Panc1 (cell line): ENCODE results near the gene MSH3. TPM values are rescaled to one million over a fixed set of nuclear protein-coding genes. Genes with fewer than 3 reads are reported as not detected.
"Not testable (repeated sequence)": the region's sequence is repeated elsewhere in the genome, so short reads cannot be mapped to it uniquely, and the experiment has no call there.

ENCODE experiments used
- ATAC-seq: fragments of 200-7000 bp; cut with Tn5 transposase; 2 replicates; pipeline ENCODE4 v1.9.1; 2020; ENCODE audit warnings: mild to moderate bottlenecking, moderate library complexity
- BruUV-seq: library from RNA; stranded (reverse); fragments of 400-500 nt; replicated peaks from 2 replicates; lab custom pipeline; 2021; lab: Mats Ljungman, UMichigan
- CTCF ChIA-PET: fragments of 300-600 bp; sonication (Branson Sonifier 250); formaldehyde crosslinking; loops from one replicate; lab custom pipeline; 2022; ENCODE audit warnings: antibody characterized with exemption; lab: Charles Lee
- POLR2A ChIA-PET: fragments of 300-600 bp; sonication (Branson Sonifier 250); formaldehyde crosslinking; loops from one replicate; lab custom pipeline; 2022; ENCODE audit warnings: antibody characterized with exemption; lab: Charles Lee
- DNase-seq: peaks from one replicate; pipeline ENCODE4 v3.0.0-alpha.2; 2010; ENCODE audit warnings: low read depth, low spot score
- H3K27ac ChIP-seq: 2 replicates; pipeline ENCODE4 v1.5.1; 2011; ENCODE audit warnings: mild to moderate bottlenecking, low read length, inconsistent platforms
- H3K27me3 ChIP-seq: fragments of 200-500 bp; sonication (Bioruptor generic); 2 replicates; pipeline ENCODE4 v1.6.0; 2014; ENCODE audit warnings: low read length, inconsistent platforms; ENCODE audit not compliant: control insufficient read depth, insufficient read depth
- H3K36me3 ChIP-seq: fragments of 200-500 bp; sonication (Bioruptor generic); 2 replicates; pipeline ENCODE4 v1.5.1; 2014; ENCODE audit warnings: inconsistent platforms, mild to moderate bottlenecking, low read length, moderate library complexity; ENCODE audit not compliant: control insufficient read depth, insufficient read depth
- H3K4me1 ChIP-seq: 2 replicates; pipeline ENCODE4 v1.5.1; 2011; ENCODE audit warnings: inconsistent platforms, mild to moderate bottlenecking, low read length, moderate library complexity; ENCODE audit not compliant: control insufficient read depth, insufficient read depth
- H3K4me3 ChIP-seq, 2 experiments: 2 replicates each; pipeline ENCODE4 v1.5.1; 2011 to 2012; ENCODE audit warnings: low read depth in 2 of 2, low read length in 2 of 2, mild to moderate bottlenecking in 2 of 2, inconsistent platforms in 1 of 2, moderate library complexity in 1 of 2
- H3K9me3 ChIP-seq: fragments of 200-500 bp; sonication (Bioruptor generic); 2 replicates; pipeline ENCODE4 v1.5.1; 2014; ENCODE audit warnings: low read depth, mild to moderate bottlenecking, inconsistent platforms, low read length, moderate library complexity; ENCODE audit not compliant: control insufficient read depth, insufficient read depth
- POLR2AphosphoS5 ChIP-seq: IDR thresholded peaks from 2 replicates; pipeline ENCODE4 v1.6.1; 2012; ENCODE audit warnings: mild to moderate bottlenecking, low read depth, low read length, moderate library complexity
- SIN3A ChIP-seq: IDR thresholded peaks from 2 replicates; pipeline ENCODE4 v1.6.1; 2012; ENCODE audit warnings: low read depth, mild to moderate bottlenecking, low read length, moderate library complexity, borderline replicate concordance; ENCODE audit not compliant: insufficient read depth
- TCF7L2 ChIP-seq: IDR thresholded peaks from 2 replicates; pipeline ENCODE4 v1.6.1; 2011; ENCODE audit warnings: mild to moderate bottlenecking, low read depth, low read length, inconsistent platforms
- in situ Hi-C: cut with HindIII; loops from 2 replicates; pipeline ENCODE4 v1.10.0; 2016; ENCODE audit warnings: low sequenced_read_pairs, low pct_unique_long_range_greater_than_20kb
- intact Hi-C: fragments of 100-400 bp; cut with micrococcal nuclease; formaldehyde crosslinking; loops from one replicate; pipeline ENCODE4 v1.10.0; 2022; ENCODE audit not compliant: unreplicated experiment
- total RNA-seq: library from RNA; stranded (reverse); gene quantifications from one replicate; pipeline ENCODE4 v1.2.1, GENCODE V29; 2021; ENCODE audit not compliant: unreplicated experiment
- TF ChIP-seq, protein P1 (sequence below): fragments of 450-650 bp; IDR thresholded peaks from 2 replicates; pipeline ENCODE4 v1.5.1; 2017; ENCODE audit warnings: mild to moderate bottlenecking
- TF ChIP-seq, protein P2 (sequence below), 2 experiments: IDR thresholded peaks; 2 replicates each; pipeline ENCODE4 v1.6.1; 2011 to 2012; ENCODE audit warnings: low read depth in 2 of 2, control low read depth in 1 of 2, low read length in 1 of 2, mild to moderate bottlenecking in 1 of 2, moderate library complexity in 1 of 2; ENCODE audit not compliant: insufficient read depth in 1 of 2

MSH3 gene
- total RNA-seq, 1 experiment from 2014 or later: 18.9 TPM

DNA sequence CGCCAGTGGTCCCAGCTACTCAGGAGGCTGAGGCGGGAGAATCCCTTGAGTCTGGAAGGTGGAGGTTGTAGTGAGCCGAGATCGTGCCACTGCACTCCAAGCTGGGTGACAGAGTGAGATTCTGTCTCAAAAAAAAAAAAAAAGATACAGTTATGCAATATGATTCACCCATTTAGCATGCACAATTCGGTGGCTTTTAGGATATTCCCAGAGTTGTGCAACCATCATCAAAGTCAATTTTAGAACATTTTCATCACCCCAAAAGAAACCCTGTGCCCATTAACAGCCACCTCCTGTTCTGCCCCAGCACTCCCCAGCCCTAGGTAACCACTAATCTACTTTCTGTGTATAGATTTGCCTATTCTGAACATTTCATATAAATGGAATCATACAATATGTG is 4.7 kb downstream of the MSH3 start:
- H3K27ac ChIP-seq: no peak overlapping the region
- ChIA-PET POLR2A (interaction anchor here (0.6 kb wide), 1 partner anchor 35 kb away, joined by 3 read pairs; no protein-coding TSS in a partner anchor), CTCF (no interaction called here)
- H3K4me1 ChIP-seq: peaks cover 9% of the 10 kb centered on the region
- no peak for DNase-seq
- H3K4me3 ChIP-seq: no peak overlapping the region
- TF ChIP-seq POLR2AphosphoS5 (no peak), SIN3A (no peak)
- TF ChIP-seq, protein P1, sequence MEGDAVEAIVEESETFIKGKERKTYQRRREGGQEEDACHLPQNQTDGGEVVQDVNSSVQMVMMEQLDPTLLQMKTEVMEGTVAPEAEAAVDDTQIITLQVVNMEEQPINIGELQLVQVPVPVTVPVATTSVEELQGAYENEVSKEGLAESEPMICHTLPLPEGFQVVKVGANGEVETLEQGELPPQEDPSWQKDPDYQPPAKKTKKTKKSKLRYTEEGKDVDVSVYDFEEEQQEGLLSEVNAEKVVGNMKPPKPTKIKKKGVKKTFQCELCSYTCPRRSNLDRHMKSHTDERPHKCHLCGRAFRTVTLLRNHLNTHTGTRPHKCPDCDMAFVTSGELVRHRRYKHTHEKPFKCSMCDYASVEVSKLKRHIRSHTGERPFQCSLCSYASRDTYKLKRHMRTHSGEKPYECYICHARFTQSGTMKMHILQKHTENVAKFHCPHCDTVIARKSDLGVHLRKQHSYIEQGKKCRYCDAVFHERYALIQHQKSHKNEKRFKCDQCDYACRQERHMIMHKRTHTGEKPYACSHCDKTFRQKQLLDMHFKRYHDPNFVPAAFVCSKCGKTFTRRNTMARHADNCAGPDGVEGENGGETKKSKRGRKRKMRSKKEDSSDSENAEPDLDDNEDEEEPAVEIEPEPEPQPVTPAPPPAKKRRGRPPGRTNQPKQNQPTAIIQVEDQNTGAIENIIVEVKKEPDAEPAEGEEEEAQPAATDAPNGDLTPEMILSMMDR: no peak
- TF ChIP-seq, protein P2, sequence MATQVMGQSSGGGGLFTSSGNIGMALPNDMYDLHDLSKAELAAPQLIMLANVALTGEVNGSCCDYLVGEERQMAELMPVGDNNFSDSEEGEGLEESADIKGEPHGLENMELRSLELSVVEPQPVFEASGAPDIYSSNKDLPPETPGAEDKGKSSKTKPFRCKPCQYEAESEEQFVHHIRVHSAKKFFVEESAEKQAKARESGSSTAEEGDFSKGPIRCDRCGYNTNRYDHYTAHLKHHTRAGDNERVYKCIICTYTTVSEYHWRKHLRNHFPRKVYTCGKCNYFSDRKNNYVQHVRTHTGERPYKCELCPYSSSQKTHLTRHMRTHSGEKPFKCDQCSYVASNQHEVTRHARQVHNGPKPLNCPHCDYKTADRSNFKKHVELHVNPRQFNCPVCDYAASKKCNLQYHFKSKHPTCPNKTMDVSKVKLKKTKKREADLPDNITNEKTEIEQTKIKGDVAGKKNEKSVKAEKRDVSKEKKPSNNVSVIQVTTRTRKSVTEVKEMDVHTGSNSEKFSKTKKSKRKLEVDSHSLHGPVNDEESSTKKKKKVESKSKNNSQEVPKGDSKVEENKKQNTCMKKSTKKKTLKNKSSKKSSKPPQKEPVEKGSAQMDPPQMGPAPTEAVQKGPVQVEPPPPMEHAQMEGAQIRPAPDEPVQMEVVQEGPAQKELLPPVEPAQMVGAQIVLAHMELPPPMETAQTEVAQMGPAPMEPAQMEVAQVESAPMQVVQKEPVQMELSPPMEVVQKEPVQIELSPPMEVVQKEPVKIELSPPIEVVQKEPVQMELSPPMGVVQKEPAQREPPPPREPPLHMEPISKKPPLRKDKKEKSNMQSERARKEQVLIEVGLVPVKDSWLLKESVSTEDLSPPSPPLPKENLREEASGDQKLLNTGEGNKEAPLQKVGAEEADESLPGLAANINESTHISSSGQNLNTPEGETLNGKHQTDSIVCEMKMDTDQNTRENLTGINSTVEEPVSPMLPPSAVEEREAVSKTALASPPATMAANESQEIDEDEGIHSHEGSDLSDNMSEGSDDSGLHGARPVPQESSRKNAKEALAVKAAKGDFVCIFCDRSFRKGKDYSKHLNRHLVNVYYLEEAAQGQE (IDR thresholded peaks at IDR 0.05; ENCODE audit: insufficient read depth in 1 of 2, low read depth in 2 of 2, low read length in 1 of 2): no peak
- in situ Hi-C loops (no loop called here), intact Hi-C loops (no loop called here)
- no peaks in the 10 kb centered on the region for H3K9me3 ChIP-seq
- no TSS peak for BruUV-seq
- no peak for ATAC-seq
- no peaks in the 10 kb centered on the region; the same call in 1 of the 2 replicates for H3K36me3 ChIP-seq
- H3K27me3 ChIP-seq: no peaks in the 10 kb centered on the region

DNA sequence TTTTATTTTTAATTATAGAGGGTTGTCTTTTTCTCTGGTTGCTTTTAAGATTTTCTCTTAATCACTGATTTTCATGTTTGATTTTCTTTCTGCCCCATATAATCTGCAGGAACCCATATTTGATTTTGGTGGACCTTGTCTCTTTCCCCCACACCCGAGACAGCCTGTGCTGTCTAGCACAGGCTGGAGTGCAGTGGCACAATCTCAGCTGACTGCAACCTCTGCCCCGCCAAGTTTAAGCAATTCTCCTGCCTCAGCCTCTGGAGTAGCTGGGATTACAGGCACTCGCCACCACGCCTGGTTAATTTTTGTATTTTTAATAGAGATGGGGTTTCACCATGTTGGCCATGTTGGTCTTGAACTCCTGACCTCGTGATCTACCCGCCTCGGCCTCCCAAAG is 6.2 kb downstream of the MSH3 start:
- H3K27me3 ChIP-seq, CTCF ChIA-PET, POLR2A ChIA-PET, H3K4me3 ChIP-seq, H3K9me3 ChIP-seq, H3K27ac ChIP-seq, H3K36me3 ChIP-seq, DNase-seq, BruUV-seq, in situ Hi-C loops, ATAC-seq, intact Hi-C loops, H3K4me1 ChIP-seq: not testable (repeated sequence)

DNA sequence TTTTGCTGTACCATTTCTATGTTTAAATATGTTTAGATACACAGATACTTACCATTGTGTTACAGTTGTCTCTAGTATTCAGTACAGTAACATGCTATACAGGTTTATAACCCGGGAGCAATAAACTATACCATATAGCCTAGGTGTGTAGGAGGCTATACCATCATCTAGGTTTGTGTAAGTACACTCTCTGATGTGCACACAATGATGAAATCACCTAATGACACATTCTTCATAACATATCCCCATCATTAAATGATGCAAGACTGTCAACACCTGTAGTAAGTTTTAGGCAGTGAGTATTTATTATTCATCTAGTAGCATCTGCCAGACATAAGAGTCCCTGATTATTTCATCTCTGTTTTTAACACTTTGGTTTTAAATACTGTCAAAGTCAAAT is 7.7 kb downstream of the MSH3 start:
- H3K4me3 ChIP-seq: no peak overlapping the region
- H3K4me1 ChIP-seq: no peaks in the 10 kb centered on the region
- no peaks in the 10 kb centered on the region for H3K27me3 ChIP-seq
- BruUV-seq: no TSS peak
- POLR2A ChIA-PET: no interaction called here
- ATAC-seq (no peak), DNase-seq (no peak)
- H3K36me3 ChIP-seq: 0 out of 2 replicates have a peak, but pooled peaks cover 3% of the 10 kb centered on the region
- no peak overlapping the region for H3K27ac ChIP-seq
- CTCF ChIA-PET: no interaction called here
- in situ Hi-C loops: no loop called here
- H3K9me3 ChIP-seq: no peaks in the 10 kb centered on the region
- TF ChIP-seq TCF7L2 (no peak), SIN3A (no peak), POLR2AphosphoS5 (no peak)
- TF ChIP-seq, protein P2 (IDR thresholded peaks at IDR 0.05; ENCODE audit: insufficient read depth in 1 of 2, low read depth in 2 of 2, low read length in 1 of 2): no peak
- TF ChIP-seq, protein P1: no peak
- intact Hi-C loops: no loop called here
